ENCODE results near the gene ZNF385A.

ZNF385A gene

DNA sequence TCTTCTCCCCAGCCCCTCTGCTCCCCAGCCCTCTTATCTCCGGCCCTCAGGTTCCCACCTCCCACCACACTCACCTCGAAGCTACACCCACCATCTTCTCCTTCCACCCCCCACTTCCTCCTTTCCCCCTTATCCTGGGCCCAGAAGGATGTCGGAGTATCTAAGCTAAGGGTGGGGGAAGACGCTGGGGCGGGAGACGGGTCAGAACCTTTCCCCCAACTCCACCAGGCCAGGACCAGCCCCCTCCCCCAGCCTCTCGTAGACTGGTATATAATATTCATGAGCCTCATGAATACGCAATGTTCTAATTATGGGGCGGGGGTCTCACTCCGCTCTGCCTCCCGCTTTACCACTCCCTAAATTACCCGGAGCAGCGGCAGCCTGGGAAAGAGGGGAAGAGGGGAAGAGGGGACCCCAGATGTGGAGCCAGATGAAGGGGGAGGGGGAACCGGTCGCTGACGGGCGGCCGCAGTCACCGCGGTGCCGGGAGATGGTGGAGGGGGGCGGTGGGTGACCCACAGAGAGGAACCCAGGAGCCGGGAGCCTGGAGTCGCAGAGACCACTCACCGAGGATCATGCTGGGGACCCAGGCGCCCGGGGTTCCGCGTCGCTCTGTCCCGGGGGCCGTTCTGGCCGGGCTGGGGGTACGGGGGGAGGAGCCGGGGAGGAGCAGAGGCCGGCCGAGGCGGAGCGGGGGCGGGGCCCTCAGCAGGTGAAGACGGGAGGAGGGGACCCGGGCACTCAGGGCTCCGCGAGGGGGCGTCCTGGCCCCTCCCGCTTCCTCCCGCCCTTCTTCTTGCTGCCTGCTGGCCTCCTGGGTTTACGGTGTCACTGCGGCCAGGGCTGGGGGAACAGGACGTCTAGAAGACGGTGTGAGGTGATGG is 6.4 kb upstream of the ZNF385A start:
- DNase-seq, result peak; percentile 57 to 61

DNA sequence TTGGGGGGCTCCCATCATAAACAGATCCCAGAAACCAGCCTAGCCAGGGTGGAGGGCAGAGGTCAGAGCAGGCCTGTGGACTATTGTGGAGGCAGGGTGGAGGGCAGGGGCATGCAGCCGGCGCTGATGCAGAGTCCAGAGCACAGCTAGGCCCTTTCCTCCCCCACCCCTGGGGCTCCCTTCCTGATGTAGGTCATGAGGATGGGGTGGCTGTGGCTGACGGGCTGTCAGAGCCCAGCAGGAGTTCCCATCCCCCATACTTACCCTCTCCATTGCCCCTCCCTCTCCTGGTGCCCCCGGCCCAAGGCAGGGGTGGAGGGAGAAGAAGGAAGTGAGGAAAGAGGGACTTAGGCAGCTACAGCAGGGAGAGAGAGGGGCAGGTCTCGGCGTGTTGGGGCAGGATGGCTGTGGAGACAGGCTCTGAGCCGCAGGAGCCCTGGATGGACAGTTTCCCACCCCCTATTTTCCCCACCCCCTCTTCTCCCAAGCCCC is 5.7 kb upstream of the ZNF385A start:
- no peak for DNase-seq

DNA sequence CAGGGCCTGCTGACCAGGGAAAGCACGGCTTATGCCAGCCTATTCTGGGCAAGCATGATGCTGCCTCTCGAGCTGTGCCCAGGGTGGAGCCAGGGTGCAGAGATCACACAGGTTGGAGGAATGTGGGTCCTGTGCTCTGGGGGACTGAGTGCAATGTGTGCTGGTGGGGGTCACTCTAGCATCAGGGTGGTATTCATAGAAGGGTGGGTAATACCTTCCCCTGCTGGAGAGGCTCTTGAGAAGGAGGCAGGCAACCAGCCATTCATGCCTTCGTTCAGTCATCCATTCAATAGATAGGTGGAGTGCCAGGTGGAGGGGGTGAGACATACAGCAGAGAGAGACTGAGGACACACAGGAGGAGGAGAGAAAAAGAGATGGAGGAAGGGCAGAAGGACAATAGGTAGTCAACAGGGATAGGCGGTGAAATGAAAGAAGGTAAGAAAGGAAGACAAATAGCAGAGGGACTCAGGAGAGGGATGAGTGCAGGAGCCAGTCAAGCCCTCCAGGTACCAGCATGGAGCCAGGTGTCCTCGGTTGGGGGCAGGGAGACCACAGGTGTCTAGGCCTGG is 5.2 kb upstream of the ZNF385A start:
- no peak for DNase-seq

DNA sequence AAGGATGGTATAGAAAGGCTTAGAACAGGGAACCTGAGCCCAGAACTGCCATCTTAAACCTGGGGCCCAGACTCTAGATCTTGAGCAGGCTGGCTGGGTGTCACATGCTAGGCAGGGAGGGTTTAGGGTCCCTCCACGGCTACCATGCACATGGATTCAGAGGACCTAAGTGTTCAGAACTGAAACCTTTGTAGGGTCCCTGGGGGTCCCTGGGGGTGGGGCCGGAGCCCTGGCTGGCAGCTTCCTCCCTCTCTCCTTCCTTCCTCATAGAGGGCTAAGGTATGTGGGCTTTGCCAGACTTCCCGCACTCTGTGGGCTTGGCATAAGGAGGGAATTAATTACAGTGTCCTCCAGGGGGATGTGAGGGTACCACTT is 4.6 kb upstream of the ZNF385A start:
- DNase-seq, result no peak

DNA sequence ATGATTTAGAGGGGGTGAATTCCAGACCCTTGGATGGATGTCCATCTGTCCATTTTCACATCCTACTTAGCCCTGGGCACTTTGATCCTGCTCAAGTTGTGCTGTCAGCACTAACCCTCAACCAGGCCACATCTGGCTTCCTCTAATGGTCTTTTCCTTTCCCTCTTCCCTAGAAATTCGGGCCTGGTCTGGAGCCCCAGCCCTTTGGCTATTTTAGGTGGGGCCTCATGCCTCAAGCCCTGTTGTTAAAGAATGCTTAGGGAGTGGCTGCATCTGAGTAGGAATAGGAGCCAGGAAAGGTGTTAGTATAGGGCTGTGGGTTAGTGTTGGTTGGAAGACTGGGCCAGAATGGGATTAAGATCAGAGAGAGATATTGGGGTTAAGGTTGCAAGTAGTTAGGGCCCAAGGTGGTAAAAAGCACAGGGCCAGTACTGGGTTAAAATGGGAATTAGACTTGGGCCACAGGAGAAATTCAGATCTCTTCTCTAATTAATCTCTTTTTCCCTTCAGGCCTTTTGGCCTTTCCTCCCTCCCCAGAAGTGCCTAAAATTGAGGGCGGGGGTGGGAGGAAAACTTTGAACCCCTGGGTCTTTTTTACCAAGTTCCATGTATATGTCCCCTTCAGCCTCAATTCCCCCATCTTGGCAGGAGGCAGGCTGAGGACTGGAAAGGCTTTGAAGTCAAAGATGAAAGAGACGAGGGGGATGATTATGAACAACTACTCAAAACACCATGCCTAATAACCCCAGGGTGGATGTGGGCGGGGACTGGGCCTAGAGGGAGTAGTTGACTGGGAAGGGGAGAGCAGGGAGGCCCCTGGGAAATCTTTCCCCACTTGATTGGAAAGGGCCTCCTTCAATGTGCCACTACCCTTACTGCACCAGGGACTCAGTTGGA is 4.0 kb upstream of the ZNF385A start:
- no peak for DNase-seq

DNA sequence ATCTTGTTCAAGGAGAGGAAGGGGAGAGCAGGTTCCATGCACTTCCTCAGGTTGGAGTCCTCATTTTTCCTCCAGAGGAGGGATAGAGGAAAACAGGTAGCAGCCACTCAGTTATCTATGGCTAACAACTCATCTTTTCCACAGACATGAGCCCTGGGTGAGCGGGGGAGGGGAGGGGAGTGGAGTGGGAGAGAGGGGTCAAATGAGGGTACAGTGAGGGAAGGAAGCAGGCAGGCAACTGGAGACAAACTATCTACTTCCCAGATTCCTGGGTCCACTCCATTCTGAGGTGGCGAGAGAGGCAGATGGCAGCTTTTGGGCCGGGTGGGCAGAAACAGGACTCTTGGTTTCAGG is 2.6 kb upstream of the ZNF385A start:
- DNase-seq, result no peak

DNA sequence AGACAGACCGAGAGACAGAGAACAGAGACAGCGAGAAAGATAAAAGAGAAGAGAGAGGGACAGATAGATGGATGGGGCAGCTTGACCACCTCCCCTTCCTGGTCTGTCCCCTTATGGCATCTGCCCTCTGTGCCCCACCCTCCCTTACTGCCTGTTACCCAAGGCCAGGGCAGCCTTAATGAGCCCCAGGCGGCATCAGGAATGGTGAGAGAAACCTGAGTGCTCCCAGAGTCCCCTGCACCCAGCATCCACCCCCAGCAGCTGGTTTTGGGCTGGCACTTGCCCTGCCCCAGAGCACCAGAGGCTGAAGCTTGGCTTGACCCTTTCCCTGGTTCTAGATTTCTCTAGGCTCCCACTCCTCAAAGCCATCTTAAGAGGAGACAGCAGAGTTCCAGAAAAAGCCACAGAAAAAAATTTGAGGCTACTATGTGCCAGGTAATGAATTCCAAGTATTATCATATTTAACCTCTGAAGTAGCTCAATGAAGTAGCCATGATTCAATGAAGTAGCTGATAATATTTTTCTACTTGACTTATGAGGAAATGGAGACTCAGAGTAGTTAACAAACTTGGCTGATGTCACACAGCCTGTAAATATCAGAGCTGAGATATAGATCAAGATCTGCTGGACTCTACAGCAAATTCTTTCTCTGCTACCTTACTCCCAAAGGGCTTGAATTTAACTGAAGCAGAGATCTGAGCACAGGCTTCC is 2.0 kb upstream of the ZNF385A start:
- DNase-seq, result no peak

DNA sequence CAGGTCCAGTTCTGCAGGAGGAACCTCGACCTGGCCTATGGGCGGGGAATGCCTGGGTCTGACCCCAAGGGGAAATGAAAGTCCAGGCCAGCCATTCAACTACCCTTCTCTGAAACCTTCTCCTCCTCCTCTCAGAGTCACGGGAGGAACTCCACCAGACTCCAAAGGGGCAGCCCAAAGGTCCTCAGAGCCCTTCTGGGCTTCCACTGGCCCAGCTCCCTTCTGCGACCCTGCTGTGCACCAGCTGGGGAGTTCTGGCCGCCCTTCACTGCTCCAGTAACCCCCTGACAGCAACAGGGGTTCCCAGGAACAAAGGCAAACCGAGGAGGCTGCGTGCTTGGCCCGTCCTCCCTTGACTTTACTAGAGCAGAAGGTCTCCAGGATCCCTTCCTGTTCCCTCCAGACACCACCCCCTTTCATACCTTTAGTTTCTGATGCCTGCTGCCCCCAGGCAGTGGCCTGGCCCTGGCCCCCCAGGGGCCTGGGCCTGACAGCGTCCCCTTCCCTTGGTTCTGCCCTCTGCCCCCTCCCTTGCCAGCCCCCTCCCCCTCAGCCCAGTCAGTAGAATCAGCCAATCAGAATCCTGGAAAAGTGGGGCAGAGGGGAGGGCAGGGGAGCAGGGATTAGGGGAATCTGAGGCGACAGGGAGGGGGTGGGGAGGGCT is 850 bp upstream of the ZNF385A start:
- no peak for DNase-seq

DNA sequence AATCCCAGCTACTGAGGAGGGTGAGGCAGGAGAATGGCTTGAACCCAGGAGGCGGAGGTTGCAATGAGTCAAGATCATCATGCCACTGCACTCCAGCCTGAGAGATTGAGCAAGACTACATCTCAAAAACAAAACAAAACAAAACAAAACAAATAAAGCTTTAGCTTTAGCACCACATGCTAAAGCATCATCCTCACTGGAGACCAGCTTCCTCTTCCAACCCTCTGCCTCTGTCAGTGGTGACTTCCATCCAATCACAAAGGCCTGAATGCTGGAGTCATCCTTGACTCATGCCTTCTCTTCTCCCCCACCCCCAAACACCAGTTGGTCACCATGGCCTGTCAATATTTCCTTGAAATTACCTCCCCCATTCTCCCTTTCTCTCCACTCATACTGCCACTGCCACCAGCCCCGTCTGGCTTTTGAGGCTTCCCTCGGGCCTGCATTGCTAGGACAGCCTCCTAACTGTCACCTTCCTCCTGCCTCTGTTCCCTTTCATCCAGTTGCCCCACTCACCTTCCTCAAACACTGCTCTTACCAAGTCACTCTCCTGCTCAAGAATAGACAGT is 1.4 kb downstream of the ZNF385A start:
- DNase-seq, result no peak

DNA sequence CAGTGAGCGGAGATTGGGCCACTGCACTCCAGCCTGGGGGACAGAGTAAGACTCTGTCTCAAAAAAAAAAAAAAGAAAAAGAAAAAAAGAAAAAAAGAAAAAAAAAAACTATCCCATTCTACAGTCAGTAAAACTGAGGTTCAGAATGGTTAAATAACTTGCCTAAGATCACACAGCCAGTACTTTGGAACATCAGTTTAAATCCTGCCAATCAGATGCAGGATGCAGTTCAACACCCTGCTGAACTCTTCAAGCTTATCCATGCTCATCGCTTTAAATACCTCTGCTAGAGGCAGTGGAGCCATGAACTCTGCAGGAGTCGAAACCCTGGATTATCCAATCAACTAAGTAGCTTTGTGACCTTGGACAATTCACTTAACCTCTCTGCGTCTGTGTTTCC is 3.4 kb downstream of the ZNF385A start:
- no peak for DNase-seq

DNA sequence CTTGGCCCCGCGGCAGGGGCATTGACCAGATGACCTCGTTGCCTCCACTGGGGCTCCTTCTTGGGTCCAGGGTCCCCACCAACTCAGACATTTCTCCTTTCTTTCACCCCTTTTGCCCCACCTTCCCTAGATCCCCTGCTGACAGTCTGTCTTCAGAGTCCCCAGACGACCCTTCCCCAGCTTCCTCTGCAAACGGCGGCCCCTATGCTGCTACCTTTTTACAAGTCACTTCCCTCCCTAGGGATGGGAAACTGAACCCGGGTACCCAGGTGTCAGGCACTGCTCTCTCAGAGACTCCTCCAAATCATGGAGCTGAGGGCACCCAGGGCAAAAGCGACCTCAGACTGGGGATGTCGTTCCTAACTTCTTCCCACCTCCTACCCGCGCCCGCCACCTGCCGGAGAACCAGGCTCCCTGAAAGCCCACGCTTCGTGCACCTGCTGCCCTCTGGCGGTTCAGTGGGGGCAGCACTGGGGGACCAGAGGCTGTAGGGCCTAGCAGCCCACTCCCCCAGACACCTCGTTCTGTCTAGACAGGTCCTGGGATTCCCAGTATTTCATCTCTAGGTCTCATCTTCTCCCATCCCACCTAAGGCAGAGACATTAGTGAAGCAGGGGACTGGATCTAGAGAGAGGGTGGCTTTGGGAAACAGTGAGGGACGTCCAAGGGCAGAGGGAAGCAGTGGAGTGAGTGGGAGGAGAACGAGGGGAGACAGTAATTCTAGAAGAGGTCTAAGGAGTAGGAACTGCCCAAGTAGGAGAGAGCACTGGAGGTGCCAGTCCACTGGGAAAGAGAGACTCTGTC is 4.9 kb downstream of the ZNF385A start:
- DNase-seq, result peak; percentile 88 to 93

DNA sequence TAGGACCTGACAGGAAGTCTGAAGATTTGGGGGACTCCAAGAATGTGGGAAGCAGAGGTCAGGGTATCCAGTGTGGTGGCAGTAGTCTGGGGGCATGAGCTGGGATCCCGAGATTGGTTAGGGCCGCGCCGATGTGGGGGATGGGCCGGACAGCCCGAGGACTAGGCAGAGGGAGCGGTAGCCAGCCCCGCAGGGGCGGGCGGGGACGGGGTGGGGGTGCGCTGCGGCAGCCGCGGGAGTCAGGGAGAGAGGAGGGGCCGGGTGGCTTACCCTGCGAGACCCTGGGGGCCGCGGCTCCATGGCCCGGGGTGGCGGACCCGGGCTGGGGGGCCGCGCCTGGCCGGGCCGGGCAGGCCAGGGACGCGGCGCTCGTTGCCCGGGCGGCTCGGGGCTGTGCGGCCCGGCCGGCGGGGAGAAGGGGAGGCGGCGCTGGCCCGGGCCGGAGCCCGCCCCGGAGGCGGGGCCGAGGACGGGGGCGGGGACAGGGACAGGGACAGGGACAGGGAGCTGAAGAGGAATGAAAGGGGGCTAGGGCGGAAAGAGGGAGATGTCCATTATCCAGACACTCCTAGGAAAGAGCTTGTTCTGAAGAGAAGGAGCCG is 5.6 kb downstream of the ZNF385A start:
- DNase-seq, result peak; percentile 35 to 44

DNA sequence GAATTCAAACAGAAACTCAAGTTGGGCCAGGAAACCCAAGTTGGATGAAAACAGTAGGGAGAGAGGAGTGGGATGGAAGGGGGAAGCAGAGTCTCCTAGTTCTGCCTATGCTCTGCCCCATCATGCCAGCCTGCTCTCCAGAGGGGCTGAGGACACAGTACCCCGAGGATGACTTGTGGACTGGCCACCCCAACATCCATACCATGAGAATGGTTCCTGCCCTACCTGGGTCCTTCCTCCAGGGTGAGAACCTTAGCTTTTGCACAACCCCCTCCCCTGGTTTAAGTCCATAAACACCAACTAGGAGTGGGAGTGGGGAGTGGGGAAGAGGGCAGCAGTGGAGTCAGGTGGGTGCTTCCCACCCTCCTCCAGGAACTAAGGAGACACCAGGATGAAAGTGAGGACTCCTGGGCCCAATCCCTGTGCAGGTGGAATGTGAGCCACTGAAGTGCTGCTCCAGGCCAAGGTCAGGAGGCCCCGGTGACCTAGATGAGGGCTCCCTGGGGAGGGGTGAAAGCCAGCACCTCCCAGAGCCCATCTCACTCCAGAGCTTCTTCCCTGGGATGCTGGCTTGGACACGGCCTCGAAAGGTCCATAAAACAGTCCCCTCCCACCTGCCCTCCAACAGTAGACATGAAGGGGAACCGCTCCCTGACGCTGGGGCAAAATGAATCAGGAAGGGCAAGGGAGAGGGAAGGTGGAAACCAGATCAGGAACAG is 6.6 kb downstream of the ZNF385A start:
- no peak for DNase-seq

DNA sequence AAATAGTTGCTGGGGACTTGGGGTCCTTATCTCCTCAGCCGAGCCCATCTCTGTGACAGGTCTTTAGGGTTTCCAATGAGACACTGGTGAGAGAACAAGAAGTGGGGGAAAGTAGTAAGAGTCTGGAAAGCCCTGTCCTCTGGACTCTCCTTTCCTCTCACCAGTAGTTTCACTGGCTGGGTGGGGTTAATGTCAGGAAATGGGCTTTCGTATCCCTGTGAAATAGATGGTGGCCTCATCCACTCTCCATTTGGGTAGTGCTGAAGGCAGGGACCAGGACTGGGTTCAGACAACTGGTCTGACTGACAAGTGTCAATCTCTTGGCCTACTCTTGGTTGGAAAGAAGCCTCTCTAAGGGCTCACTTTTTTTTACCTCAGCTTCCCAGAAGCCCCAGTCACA is 7.5 kb downstream of the ZNF385A start:
- DNase-seq, result no peak

DNA sequence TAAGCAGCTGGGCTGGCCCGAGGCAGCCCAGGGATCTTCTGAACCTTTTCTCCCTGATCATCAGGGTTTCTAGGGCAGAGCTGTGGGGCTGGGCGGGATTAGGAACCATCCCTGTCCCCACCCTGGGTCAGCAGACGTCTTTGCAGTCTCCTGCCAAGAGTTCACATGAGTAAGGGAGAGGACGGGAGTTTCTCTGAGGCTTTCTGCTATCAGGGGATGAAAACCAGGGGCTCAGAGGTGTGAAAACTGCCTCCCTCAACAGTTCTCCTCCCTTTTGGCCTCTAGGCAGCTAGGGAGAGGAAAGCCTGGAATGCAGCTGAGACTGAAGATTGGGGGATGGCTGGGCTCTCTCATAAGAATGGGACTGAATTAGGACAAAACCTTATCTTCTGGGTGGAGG is 7.9 kb downstream of the ZNF385A start:
- no peak for DNase-seq

DNA sequence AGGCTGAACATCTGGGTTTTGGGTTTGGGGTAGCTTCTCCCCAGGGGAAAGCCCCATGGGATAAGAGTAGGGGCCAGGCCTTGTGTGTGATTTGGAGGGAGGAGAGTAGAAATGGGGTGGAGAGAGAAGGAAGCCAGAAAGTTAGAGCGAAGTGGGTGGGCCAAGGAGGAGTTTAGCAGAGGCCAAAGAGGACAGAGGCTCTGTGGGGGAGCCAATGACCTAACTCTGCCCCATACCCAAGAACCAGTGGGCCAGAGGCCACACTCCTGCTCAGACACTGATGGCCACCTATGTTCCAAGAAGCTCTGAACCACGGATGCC is 9.3 kb downstream of the ZNF385A start:
- no peak for DNase-seq

DNA sequence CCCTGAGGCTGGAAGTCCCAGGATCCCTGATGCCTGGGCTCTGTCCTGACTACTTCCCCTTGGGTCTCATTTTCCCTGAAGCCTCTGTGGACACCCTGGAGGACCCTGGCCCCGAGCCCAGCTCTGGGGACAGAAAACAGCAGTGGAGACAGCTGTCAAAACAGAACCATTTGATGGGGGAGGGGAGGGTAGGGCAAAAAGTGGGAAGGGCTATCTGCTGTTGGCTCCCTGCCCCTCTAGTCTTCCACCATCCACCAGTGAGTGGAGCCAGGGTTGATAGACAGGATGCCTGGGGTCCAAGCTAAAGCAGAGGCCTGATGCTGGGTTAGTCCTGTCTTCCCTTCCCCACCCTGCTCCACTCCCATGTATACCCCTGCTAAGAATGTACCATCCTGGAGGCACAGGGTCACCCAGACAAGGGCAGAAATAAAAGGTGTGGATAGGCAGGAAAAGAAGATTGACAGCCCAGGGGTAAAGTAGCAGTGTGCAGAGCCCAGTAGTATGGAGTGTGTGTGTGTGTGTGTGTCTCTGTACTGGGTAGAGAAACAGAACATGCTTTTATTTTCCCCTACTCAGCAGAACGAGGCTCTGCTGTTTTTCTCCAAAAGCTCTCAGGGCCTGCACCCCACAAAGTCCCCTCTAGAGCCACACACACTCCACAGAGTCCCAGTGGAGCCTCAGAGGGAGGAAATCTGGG is 9.8 kb downstream of the ZNF385A start:
- peak; percentile 87 to 91 for DNase-seq

DNA sequence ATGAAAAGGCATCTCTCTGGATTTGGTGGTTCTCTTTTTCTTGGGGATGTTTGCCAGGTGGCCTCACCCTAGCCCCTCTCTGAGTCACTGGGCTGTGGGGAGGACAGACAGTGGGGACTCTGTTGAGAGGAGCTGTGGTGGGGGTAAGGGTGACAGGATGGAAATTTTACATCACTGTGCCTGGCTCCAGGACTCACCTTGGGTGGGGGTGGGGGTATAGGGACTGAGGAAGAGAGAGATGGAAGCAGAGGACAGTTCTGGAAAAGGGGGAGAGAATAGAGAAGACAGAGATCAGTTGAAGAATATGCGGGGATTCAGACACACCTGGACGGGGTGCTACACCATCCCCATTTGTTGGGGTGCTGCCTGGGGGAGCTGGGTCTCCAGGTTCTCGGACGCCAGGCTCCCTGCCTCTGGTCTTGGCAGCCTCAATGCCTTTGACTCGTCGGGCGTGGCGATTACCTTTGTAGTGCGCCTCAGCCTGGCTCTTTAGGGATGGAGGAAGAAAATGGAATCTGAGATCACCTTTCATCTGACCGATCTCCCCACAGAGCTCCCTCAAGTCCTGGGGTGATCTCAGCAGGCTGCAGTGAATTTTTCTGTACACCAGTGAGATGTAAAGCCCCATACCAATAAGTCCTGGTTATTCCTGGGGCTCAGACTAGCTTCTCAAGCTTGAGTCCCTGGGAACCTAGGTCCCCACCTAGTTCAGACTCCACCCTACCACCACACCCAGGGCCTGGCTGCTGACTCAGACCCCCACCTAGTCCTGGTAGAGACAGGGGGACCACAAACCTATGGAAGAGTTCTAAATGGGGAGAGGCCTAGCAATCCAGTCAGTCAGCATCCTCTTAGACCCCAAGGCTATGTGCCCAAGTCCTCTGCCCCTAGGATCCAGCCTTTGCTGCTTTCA is 10.6 kb downstream of the ZNF385A start:
- DNase-seq, result no peak
